Measurements from ENCODE around the gene DBH.

GRCh38 chr9:133669182-133669801 lies 33.1 kb downstream of the DBH start:
- no peak for TF ChIP-seq CTCF (IDR thresholded peaks at IDR 0.05; ENCODE audit: low read depth, low read length, poor library complexity, severe bottlenecking)
- TF ChIP-seq EZH2phosphoT487 (IDR thresholded peaks at IDR 0.05; ENCODE audit: borderline replicate concordance, low read length): no peak
